ENCODE measurements around the gene ASAP2.

Gene ASAP2

GRCh38 chr2:9184361-9184760 is 22.3 kb upstream of the ASAP2 start:
- DNase-seq = no peak

GRCh38 chr2:9187620-9188214 is 18.9 kb upstream of the ASAP2 start:
- no peak for DNase-seq

GRCh38 chr2:9188823-9189222 is 17.8 kb upstream of the ASAP2 start:
- no peak for DNase-seq

GRCh38 chr2:9189901-9190300 is 16.7 kb upstream of the ASAP2 start:
- DNase-seq = no peak

- DNase-seq = no peak
These were observed 15.6 kb upstream of the ASAP2 start for GRCh38 chr2:9191041-9191481.

- no peak for DNase-seq
These were observed 13.9 kb upstream of the ASAP2 start for GRCh38 chr2:9192712-9193111.

- no peak for DNase-seq
These were observed 12.3 kb upstream of the ASAP2 start for GRCh38 chr2:9194352-9194751.

- DNase-seq = no peak
These were observed 10.0 kb upstream of the ASAP2 start for GRCh38 chr2:9196637-9197036.

GRCh38 chr2:9197916-9198315 is 8.7 kb upstream of the ASAP2 start:
- no peak for DNase-seq

- DNase-seq = no peak
These were observed 6.6 kb upstream of the ASAP2 start for GRCh38 chr2:9199716-9200632.

- DNase-seq = no peak
These were observed 6.0 kb upstream of the ASAP2 start for GRCh38 chr2:9200633-9201015.

- DNase-seq = no peak
These were observed 5.3 kb upstream of the ASAP2 start for GRCh38 chr2:9201185-9201891.

- DNase-seq = no peak
These were observed 3.6 kb upstream of the ASAP2 start for GRCh38 chr2:9203006-9203405.

- DNase-seq = no peak
These were observed 2.7 kb upstream of the ASAP2 start for GRCh38 chr2:9203876-9204275.

- DNase-seq = no peak
These were observed 1.7 kb upstream of the ASAP2 start for GRCh38 chr2:9204939-9205338.

GRCh38 chr2:9205486-9205885 is 1.1 kb upstream of the ASAP2 start:
- no peak for DNase-seq

- DNase-seq = no peak
These were observed 504 bp downstream of the ASAP2 start for GRCh38 chr2:9206991-9207640.

- DNase-seq = no peak
These were observed 1.2 kb downstream of the ASAP2 start for GRCh38 chr2:9207641-9208311.

GRCh38 chr2:9208875-9209274 is 2.3 kb downstream of the ASAP2 start:
- DNase-seq = no peak

- no peak for DNase-seq
These were observed 3.4 kb downstream of the ASAP2 start for GRCh38 chr2:9210030-9210429.

- no peak for DNase-seq
These were observed 4.9 kb downstream of the ASAP2 start for GRCh38 chr2:9211496-9211895.

GRCh38 chr2:9212010-9212635 is 5.5 kb downstream of the ASAP2 start:
- DNase-seq = no peak
